Fibroblast of lung (primary cell): Measurements from ENCODE around the gene PPP1R14B. TPM values are rescaled to one million over a fixed set of nuclear protein-coding genes. Genes with fewer than 3 reads are reported as not detected.
A peak's percentile ranks its signal among the peaks of the same experiment; 100 is the strongest.

Experiments
- DNase-seq, 2 donors: peaks; one replicate each; pipeline versions ENCODE4 v3.0.0 to v3.0.0-alpha.2; 2010; ENCODE audit warnings: low read depth in 2 of 2
- H2AFZ ChIP-seq: 2 replicates; pipeline ENCODE4 v1.5.1; 2012; ENCODE audit warnings: low read length, control low read depth, inconsistent platforms
- H3K27ac ChIP-seq: 2 replicates; pipeline ENCODE4 v1.5.1; 2011; ENCODE audit warnings: low read length, control low read depth; ENCODE audit not compliant: insufficient read depth
- H3K27me3 ChIP-seq: 2 replicates; pipeline ENCODE4 v1.5.1; 2011; ENCODE audit warnings: mild to moderate bottlenecking, low read length; ENCODE audit not compliant: control insufficient read depth, insufficient read depth
- H3K36me3 ChIP-seq: 2 replicates; pipeline ENCODE4 v1.5.1; 2011; ENCODE audit warnings: low read length; ENCODE audit not compliant: control insufficient read depth, insufficient read depth
- H3K4me1 ChIP-seq: 2 replicates; pipeline ENCODE4 v1.5.1; 2011; ENCODE audit warnings: low read length; ENCODE audit not compliant: control insufficient read depth, insufficient read depth; ENCODE audit errors: extremely low read depth
- H3K4me2 ChIP-seq: 2 replicates; pipeline ENCODE4 v1.5.1; 2011; ENCODE audit warnings: low read length, control low read depth; ENCODE audit not compliant: insufficient read depth; ENCODE audit errors: extremely low read depth
- H3K4me3 ChIP-seq, 4 experiments: fragments of 200-600 bp in 1 of 4; sonication (generic) in 1 of 4; replicated peaks in 1 of 4; 2 replicates each; pipeline ENCODE4 v1.5.1; 2011 to 2016; ENCODE audit warnings: low read length in 4 of 4, low read depth in 3 of 4, mild to moderate bottlenecking in 3 of 4, control low read depth in 2 of 4, inconsistent platforms in 1 of 4, mixed read lengths in 1 of 4; ENCODE audit not compliant: insufficient read depth in 1 of 4; ENCODE audit errors: control extremely low read depth in 1 of 4
- H3K79me2 ChIP-seq: 2 replicates; pipeline ENCODE4 v1.5.1; 2012; ENCODE audit warnings: mild to moderate bottlenecking, low read length, inconsistent platforms; ENCODE audit not compliant: control insufficient read depth, insufficient read depth
- H3K9ac ChIP-seq: 2 replicates; pipeline ENCODE4 v1.5.1; 2011; ENCODE audit warnings: mild to moderate bottlenecking, low read length, control low read depth; ENCODE audit not compliant: insufficient read depth
- H3K9me3 ChIP-seq: 2 replicates; pipeline ENCODE4 v1.5.1; 2012; ENCODE audit warnings: low read depth, low read length; ENCODE audit not compliant: control insufficient read depth, insufficient read depth
- H4K20me1 ChIP-seq: 2 replicates; pipeline ENCODE4 v1.5.1; 2011; ENCODE audit warnings: low read length; ENCODE audit not compliant: control insufficient read depth, insufficient read depth; ENCODE audit errors: extremely low read depth
- CTCF ChIP-seq, 2 donors: IDR thresholded peaks in 1 of 2; conservative IDR thresholded peaks in 1 of 2; 1 replicate in 1 of 2; 2 replicates in 1 of 2; pipeline ENCODE4 v1.5.1; 2011 to 2012; ENCODE audit warnings: low read length in 2 of 2, control low read depth in 1 of 2, inconsistent platforms in 1 of 2, low read depth in 1 of 2, mild to moderate bottlenecking in 1 of 2
- EZH2 ChIP-seq: IDR thresholded peaks from 2 replicates; pipeline ENCODE4 v1.5.1; 2012; ENCODE audit warnings: low read length, control low read depth, mild to moderate bottlenecking; ENCODE audit errors: missing control alignments
- polyA plus RNA-seq, 2 donors: library from polyadenylated mRNA; depleted of rRNA in 1 of 2; stranded (reverse) in 1 of 2; unstranded in 1 of 2; fragments of >200 nt; gene quantifications; 2 replicates each; pipeline ENCODE4 v1.2.1, GENCODE V29; 2011 to 2012; ENCODE audit warnings: missing spikeins in 1 of 2
- total RNA-seq: library from RNA; depleted of rRNA; stranded (reverse); fragments of >200 nt; gene quantifications from 2 replicates; pipeline ENCODE4 v1.2.1, GENCODE V29; 2014

PPP1R14B gene
- total and polyA plus RNA-seq, 2 donors (not counting 1 experiment from before 2014, with no cell fraction given), result 107 to 122 TPM

- no peaks in the 10 kb centered on the region for H3K27me3 ChIP-seq
- no peak for TF ChIP-seq CTCF (conservative IDR thresholded peaks at IDR 0.05 in 1 of 2, IDR thresholded peaks at IDR 0.05 in 1 of 2; ENCODE audit: low read depth in 1 of 2, low read length in 2 of 2)
- TF ChIP-seq EZH2, result no peak
- H3K9ac ChIP-seq, result peak overlapping the region; percentile 94
- H3K79me2 ChIP-seq, result peaks cover 37% of the 10 kb centered on the region
- peak; percentile 97 to 99 for DNase-seq
- peaks cover 20% of the 10 kb centered on the region for H3K4me1 ChIP-seq
- no peaks in the 10 kb centered on the region for H4K20me1 ChIP-seq
- peak overlapping the region; percentile 96 for H3K27ac ChIP-seq
- H3K9me3 ChIP-seq, result no peaks in the 10 kb centered on the region
- peak overlapping the region; percentile 15 for H3K4me2 ChIP-seq
- peaks cover 15% of the 10 kb centered on the region for H3K36me3 ChIP-seq
- no peak overlapping the region for H2AFZ ChIP-seq
- peak overlapping the region; percentile 45 to 81 (median 55) for H3K4me3 ChIP-seq
Observed at GRCh38 chr11:64241241-64241490, 5.6 kb downstream of the PPP1R14B start.

GRCh38 chr11:64240435-64241240, 6.1 kb downstream of the PPP1R14B start, which contains the start of gene FKBP2:
TSS of gene FKBP2 (plus strand) at chr11:64241095. CDS start at chr11:64242388, 1,293 bp downstream.
- no peaks in the 10 kb centered on the region for H4K20me1 ChIP-seq
- TF ChIP-seq EZH2 (no peak), CTCF (conservative IDR thresholded peaks at IDR 0.05 in 1 of 2, IDR thresholded peaks at IDR 0.05 in 1 of 2; ENCODE audit: low read depth in 1 of 2, low read length in 2 of 2) (no peak)
- H3K9ac ChIP-seq, result peak within 1 kb of the TSS; percentile 94
- H3K4me3 ChIP-seq, result peak within 1 kb of the TSS; percentile 72 to 92 (median 84)
- H3K4me2 ChIP-seq, result peak within 1 kb of the TSS; percentile 89
- H3K79me2 ChIP-seq, result peaks cover 33% of the 10 kb centered on the region
- peaks cover 17% of the 10 kb centered on the region for H3K36me3 ChIP-seq
- H3K27ac ChIP-seq, result peak within 1 kb of the TSS; percentile 96
- no peaks in the 10 kb centered on the region for H3K27me3 ChIP-seq
- peak; percentile 94 to 97 for DNase-seq
- H3K9me3 ChIP-seq, result no peaks in the 10 kb centered on the region
- peaks cover 20% of the 10 kb centered on the region for H3K4me1 ChIP-seq
- H2AFZ ChIP-seq, result peak within 1 kb of the TSS; percentile 11

GRCh38 chr11:64239662-64240434, 6.9 kb downstream of the PPP1R14B start:
- peak overlapping the region; percentile 89 for H3K4me2 ChIP-seq
- H3K27ac ChIP-seq, result peak overlapping the region; percentile 96
- no peak overlapping the region for H2AFZ ChIP-seq
- peaks cover 31% of the 10 kb centered on the region for H3K79me2 ChIP-seq
- no peaks in the 10 kb centered on the region for H3K27me3 ChIP-seq
- no peaks in the 10 kb centered on the region for H3K9me3 ChIP-seq
- H3K4me1 ChIP-seq, result peaks cover 18% of the 10 kb centered on the region
- H4K20me1 ChIP-seq, result no peaks in the 10 kb centered on the region
- peak overlapping the region in 3 of 4 experiments; percentile 61 to 81 (median 72) for H3K4me3 ChIP-seq
- DNase-seq, result no peak
- TF ChIP-seq EZH2 (no peak), CTCF (conservative IDR thresholded peaks at IDR 0.05 in 1 of 2, IDR thresholded peaks at IDR 0.05 in 1 of 2; ENCODE audit: low read depth in 1 of 2, low read length in 2 of 2) (no peak)
- H3K36me3 ChIP-seq, result peaks cover 17% of the 10 kb centered on the region
- no peak overlapping the region for H3K9ac ChIP-seq
